Spinal cord (tissue), 10 donors: ENCODE results near the gene DDIT4. TPM values are rescaled to one million over a fixed set of nuclear protein-coding genes. Genes with fewer than 3 reads are reported as not detected.
"Not testable (repeated sequence)": the region's sequence is repeated elsewhere in the genome, so short reads cannot be mapped to it uniquely, and the experiment has no call there.

Experiments used
- DNase-seq, 6 donors: peaks; one replicate each; pipeline versions ENCODE4 v3.0.0 to v3.0.0-alpha.2; 2013 to 2015; ENCODE audit warnings: low spot score in 6 of 6, low read depth in 4 of 6
- H3K27ac ChIP-seq: one replicate; pipeline ENCODE4 v1.5.1; 2013; ENCODE audit warnings: low read depth, low read length, control low read depth
- H3K27me3 ChIP-seq: one replicate; pipeline ENCODE4 v1.6.1; 2013; ENCODE audit warnings: low read length; ENCODE audit not compliant: control insufficient read depth, insufficient read depth
- H3K36me3 ChIP-seq: one replicate; pipeline ENCODE4 v1.6.1; 2013; ENCODE audit warnings: low read length; ENCODE audit not compliant: control insufficient read depth, insufficient read depth
- H3K4me1 ChIP-seq: one replicate; pipeline ENCODE4 v1.6.1; 2013; ENCODE audit warnings: low read length; ENCODE audit not compliant: control insufficient read depth, insufficient read depth
- H3K4me3 ChIP-seq: one replicate; pipeline ENCODE4 v1.5.1; 2013; ENCODE audit warnings: low read depth, low read length, control low read depth
- H3K9me3 ChIP-seq: one replicate; pipeline ENCODE4 v1.6.1; 2013; ENCODE audit warnings: low read length; ENCODE audit not compliant: control insufficient read depth, insufficient read depth
- WGBS: methylation state at CpG from one replicate; pipeline ENCODE4 v1.1.5; 2013; ENCODE audit warnings: missing lambda C conversion rate; ENCODE audit not compliant: insufficient coverage; 5-methylcytosine and 5-hydroxymethylcytosine counted together
- polyA plus RNA-seq, 2 donors: library from polyadenylated mRNA; unstranded; fragments of 120-200 nt; gene quantifications; one replicate each; pipeline ENCODE4 v1.2.1, GENCODE V29; 2013; ENCODE audit not compliant: insufficient read length in 2 of 2
- total RNA-seq, 2 donors: library from RNA; depleted of rRNA in 1 of 2; stranded (reverse); fragments of 120-200 nt in 1 of 2; fragments of >200 nt in 1 of 2; gene quantifications; one replicate each; pipeline versions ENCODE4 v1.2.3 to v1.2.4, GENCODE V29; 2013 to 2014
- donor health status: healthy.

The DDIT4 gene
- total and polyA plus RNA-seq, 4 donors: 98.5 to 177 (median 128) TPM

GRCh38 chr10:72283131-72283530 is 9.4 kb downstream of the DDIT4 start:
- Histone ChIP-seq H3K27me3 (no peaks in the 10 kb centered on the region), H3K27ac (no peak overlapping the region), H3K4me1 (peaks cover 4% of the 10 kb centered on the region), H3K36me3 (no peaks in the 10 kb centered on the region), H3K9me3 (no peaks in the 10 kb centered on the region), H3K4me3 (no peak overlapping the region)
- DNase-seq: no peak
- WGBS: 60% methylated on average over 1 of the region's 3 CpGs

GRCh38 chr10:72285972-72286521 is 12.3 kb downstream of the DDIT4 start:
- 60% methylated on average over 9 of the region's 14 CpGs for WGBS
- H3K36me3 ChIP-seq: no peaks in the 10 kb centered on the region
- no peaks in the 10 kb centered on the region for H3K27me3 ChIP-seq
- H3K4me3 ChIP-seq: no peak overlapping the region
- H3K4me1 ChIP-seq: peaks cover 4% of the 10 kb centered on the region
- no peaks in the 10 kb centered on the region for H3K9me3 ChIP-seq
- no peak for DNase-seq
- H3K27ac ChIP-seq: no peak overlapping the region

- Histone ChIP-seq H3K36me3 (no peaks in the 10 kb centered on the region), H3K4me3 (no peak overlapping the region), H3K27me3 (no peaks in the 10 kb centered on the region), H3K27ac (no peak overlapping the region), H3K4me1 (peaks cover 10% of the 10 kb centered on the region), H3K9me3 (no peaks in the 10 kb centered on the region)
- DNase-seq: no peak
- WGBS: no CpG with 5 or more reads among the region's 4 CpGs
Observed at GRCh38 chr10:72291019-72291532, 17.4 kb downstream of the DDIT4 start.

GRCh38 chr10:72292223-72292691 is 18.5 kb downstream of the DDIT4 start:
- 76% methylated on average over 5 of the region's 6 CpGs for WGBS
- Histone ChIP-seq H3K4me3 (no peak overlapping the region), H3K4me1 (peaks cover 14% of the 10 kb centered on the region), H3K36me3 (no peaks in the 10 kb centered on the region), H3K27ac (no peak overlapping the region), H3K9me3 (no peaks in the 10 kb centered on the region), H3K27me3 (no peaks in the 10 kb centered on the region)
- DNase-seq: no peak

GRCh38 chr10:72295330-72295910 is 21.7 kb downstream of the DDIT4 start:
- H3K9me3 ChIP-seq: no peaks in the 10 kb centered on the region
- 67% methylated on average over 2 of the region's 8 CpGs for WGBS

GRCh38 chr10:72296829-72297280 is 23.1 kb downstream of the DDIT4 start:
- not testable (repeated sequence) for H3K27ac ChIP-seq, DNase-seq, H3K9me3 ChIP-seq, H3K27me3 ChIP-seq, H3K36me3 ChIP-seq
- peak overlapping the region; percentile 79 for H3K4me3 ChIP-seq
- WGBS: 61% methylated on average over 8 of the region's 19 CpGs
- peaks cover 30% of the 10 kb centered on the region for H3K4me1 ChIP-seq

More at GRCh38 chr10:72295330-72295910, 21.7 kb downstream of the DDIT4 start:
- Histone ChIP-seq H3K4me1 (peaks cover 30% of the 10 kb centered on the region), H3K36me3 (no peaks in the 10 kb centered on the region), H3K4me3 (no peak overlapping the region), H3K27me3 (no peaks in the 10 kb centered on the region), H3K27ac (no peak overlapping the region)
- no peak for DNase-seq

GRCh38 chr10:72297281-72297804 is 23.6 kb downstream of the DDIT4 start:
- peak overlapping the region; percentile 83 for H3K27ac ChIP-seq
- 8% methylated on average over 30 of the region's 30 CpGs for WGBS
- H3K36me3 ChIP-seq: no peaks in the 10 kb centered on the region
- DNase-seq: peak in 2 of 6 donors; percentile 60 to 64
- H3K4me3 ChIP-seq: peak overlapping the region; percentile 79
- no peaks in the 10 kb centered on the region for H3K9me3 ChIP-seq
- H3K4me1 ChIP-seq: peaks cover 30% of the 10 kb centered on the region
- H3K27me3 ChIP-seq: no peaks in the 10 kb centered on the region

GRCh38 chr10:72297805-72298591 is 24.3 kb downstream of the DDIT4 start:
- DNase-seq: peak in 5 of 6 donors; percentile 90 to 99 (median 95)
- H3K27me3 ChIP-seq: no peaks in the 10 kb centered on the region
- H3K9me3 ChIP-seq: no peaks in the 10 kb centered on the region
- 3% methylated on average over 52 of the region's 55 CpGs for WGBS
- H3K27ac ChIP-seq: peak overlapping the region; percentile 83
- H3K36me3 ChIP-seq: no peaks in the 10 kb centered on the region
- peak overlapping the region; percentile 79 for H3K4me3 ChIP-seq
- H3K4me1 ChIP-seq: peaks cover 30% of the 10 kb centered on the region

GRCh38 chr10:72298592-72299519 is 25.1 kb downstream of the DDIT4 start:
- peak overlapping the region; percentile 83 for H3K27ac ChIP-seq
- no peak overlapping the region for H3K4me3 ChIP-seq
- no peaks in the 10 kb centered on the region for H3K9me3 ChIP-seq
- H3K36me3 ChIP-seq: no peaks in the 10 kb centered on the region
- 82% methylated on average over 14 of the region's 16 CpGs for WGBS
- DNase-seq: no peak
- peaks cover 30% of the 10 kb centered on the region for H3K4me1 ChIP-seq
- H3K27me3 ChIP-seq: no peaks in the 10 kb centered on the region
